GM19372 (cell line): ENCODE results near the gene CEP112.

ENCODE experiments used
- ATAC-seq: cut with Tn5 transposase; IDR thresholded peaks from one replicate; pipeline ENCODE4 v1.9.1; 2021; ENCODE audit warnings: mild to moderate bottlenecking, low read depth, moderate library complexity; ENCODE audit not compliant: unreplicated experiment

The CEP112 gene

GRCh38 chr17:65670667-65671371 lies 521.1 kb downstream of the CEP112 start:
- no peak for ATAC-seq

- ATAC-seq = no peak
These were observed 523.7 kb downstream of the CEP112 start for GRCh38 chr17:65668211-65668610.

- ATAC-seq = no peak
These were observed 524.3 kb downstream of the CEP112 start for GRCh38 chr17:65667656-65668055.

- ATAC-seq = no peak
These were observed 525.0 kb downstream of the CEP112 start for GRCh38 chr17:65666876-65667321.

GRCh38 chr17:65665966-65666365 lies 526.0 kb downstream of the CEP112 start:
- no peak for ATAC-seq

GRCh38 chr17:65664696-65665095 lies 527.2 kb downstream of the CEP112 start:
- no peak for ATAC-seq

GRCh38 chr17:65664266-65664665 lies 527.7 kb downstream of the CEP112 start:
- no peak for ATAC-seq

GRCh38 chr17:65662196-65662595 lies 529.7 kb downstream of the CEP112 start:
- ATAC-seq = no peak

GRCh38 chr17:65660947-65661346 lies 531.0 kb downstream of the CEP112 start:
- no peak for ATAC-seq

GRCh38 chr17:65660078-65660477 lies 531.9 kb downstream of the CEP112 start:
- no peak for ATAC-seq

- no peak for ATAC-seq
These were observed 532.4 kb downstream of the CEP112 start for GRCh38 chr17:65659512-65659911.

- no peak for ATAC-seq
These were observed 534.6 kb downstream of the CEP112 start for GRCh38 chr17:65657251-65657828.

- peak; percentile 48 for ATAC-seq
These were observed 535.3 kb downstream of the CEP112 start for GRCh38 chr17:65656390-65657250.

- ATAC-seq = no peak
These were observed 536.2 kb downstream of the CEP112 start for GRCh38 chr17:65655706-65656105.

- ATAC-seq = no peak
These were observed 547.4 kb downstream of the CEP112 start for GRCh38 chr17:65644545-65644944.

GRCh38 chr17:65638221-65638975 lies 553.5 kb downstream of the CEP112 start:
- no peak for ATAC-seq

- ATAC-seq = no peak
These were observed 554.1 kb downstream of the CEP112 start for GRCh38 chr17:65637786-65638185.

GRCh38 chr17:65634533-65634932 lies 557.4 kb downstream of the CEP112 start:
- no peak for ATAC-seq

GRCh38 chr17:65633988-65634387 lies 557.9 kb downstream of the CEP112 start:
- no peak for ATAC-seq

GRCh38 chr17:65633146-65633881 lies 558.6 kb downstream of the CEP112 start:
- no peak for ATAC-seq
